Adrenal gland (tissue), 5 donors: ENCODE results near the gene FPGS.

Experiments
- POLR2A ChIP-seq, 2 donors: fragments of 450-650 bp; IDR thresholded peaks; one replicate each; pipeline ENCODE4 v1.6.1; 2017; ENCODE audit warnings: antibody characterized with exemption in 2 of 2, mild to moderate bottlenecking in 2 of 2, moderate library complexity in 1 of 2
- TF ChIP-seq, protein P1 (sequence below), 6 experiments: fragments of 450-650 bp in 4 of 6; fragments of 200-600 bp in 2 of 6; sonication (generic) in 1 of 6; IDR thresholded peaks; 1 replicate in 5 of 6; 2 replicates in 1 of 6; pipeline versions ENCODE4 v1.5.1 to v1.8.0; 2016 to 2021; ENCODE audit warnings: antibody characterized with exemption in 6 of 6, mild to moderate bottlenecking in 2 of 6, moderate library complexity in 1 of 6
- donor health status: DM: no; HTN: no; CAD: no.

DNA sequence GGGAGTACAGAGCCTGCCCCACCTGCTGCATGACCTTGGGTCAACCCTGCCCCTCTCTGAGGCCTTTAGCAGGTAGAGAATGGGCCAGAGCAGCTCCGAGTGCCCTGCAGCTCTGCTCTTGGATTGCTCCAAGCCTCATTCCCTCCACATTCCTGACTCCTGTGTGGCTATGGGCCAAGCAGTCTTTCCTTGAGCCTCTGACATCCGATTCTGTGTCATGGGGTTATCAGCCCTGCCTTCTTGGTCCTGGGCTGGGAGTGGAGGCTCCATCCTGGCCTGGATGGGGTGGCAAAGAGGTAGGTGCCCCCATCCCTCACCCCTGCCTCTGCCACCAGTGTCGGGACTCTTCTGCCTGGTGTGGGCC, 13.7 kb downstream of the FPGS start:
- TF ChIP-seq, protein P1, sequence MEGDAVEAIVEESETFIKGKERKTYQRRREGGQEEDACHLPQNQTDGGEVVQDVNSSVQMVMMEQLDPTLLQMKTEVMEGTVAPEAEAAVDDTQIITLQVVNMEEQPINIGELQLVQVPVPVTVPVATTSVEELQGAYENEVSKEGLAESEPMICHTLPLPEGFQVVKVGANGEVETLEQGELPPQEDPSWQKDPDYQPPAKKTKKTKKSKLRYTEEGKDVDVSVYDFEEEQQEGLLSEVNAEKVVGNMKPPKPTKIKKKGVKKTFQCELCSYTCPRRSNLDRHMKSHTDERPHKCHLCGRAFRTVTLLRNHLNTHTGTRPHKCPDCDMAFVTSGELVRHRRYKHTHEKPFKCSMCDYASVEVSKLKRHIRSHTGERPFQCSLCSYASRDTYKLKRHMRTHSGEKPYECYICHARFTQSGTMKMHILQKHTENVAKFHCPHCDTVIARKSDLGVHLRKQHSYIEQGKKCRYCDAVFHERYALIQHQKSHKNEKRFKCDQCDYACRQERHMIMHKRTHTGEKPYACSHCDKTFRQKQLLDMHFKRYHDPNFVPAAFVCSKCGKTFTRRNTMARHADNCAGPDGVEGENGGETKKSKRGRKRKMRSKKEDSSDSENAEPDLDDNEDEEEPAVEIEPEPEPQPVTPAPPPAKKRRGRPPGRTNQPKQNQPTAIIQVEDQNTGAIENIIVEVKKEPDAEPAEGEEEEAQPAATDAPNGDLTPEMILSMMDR (IDR thresholded peaks at IDR 0.05) = no peak
- no peak for TF ChIP-seq POLR2A (IDR thresholded peaks at IDR 0.05)
